Measurements from ENCODE around the gene NEUROG3. TPM values are rescaled to one million over a fixed set of nuclear protein-coding genes. Genes with fewer than 3 reads are reported as not detected.

The NEUROG3 gene
- total and polyA plus RNA-seq, 2 of the 13 experiments (the other 11 are each of a cell fraction or from before 2014, with no cell fraction given): not detected

GRCh38 chr10:69619626-69620025 is 46.4 kb upstream of the NEUROG3 start:
- in situ Hi-C loops (cut with HindIII; ENCODE audit: extremely low pct_ligation_motif_present, low pct_unique_long_range_greater_than_20kb): no loop called here
- CTCF ChIA-PET (ENCODE audit: low intra/inter-chr PET ratio, low total read pairs): no interaction called here
- Histone ChIP-seq H3K79me2 (ENCODE audit: insufficient read depth, low read length) (no peaks in the 10 kb centered on the region), H2AFZ (ENCODE audit: low read length) (no peak overlapping the region), H3K4me2 (ENCODE audit: low read depth, low read length) (no peak overlapping the region), H3K27ac (ENCODE audit: extremely low read length, insufficient read depth, low read length) (no peak overlapping the region), H3K9me3 (ENCODE audit: low read length) (no peaks in the 10 kb centered on the region), H4K20me1 (ENCODE audit: insufficient read depth, low read length) (no peaks in the 10 kb centered on the region), H3K4me1 (ENCODE audit: insufficient read depth, low read length) (no peaks in the 10 kb centered on the region), H3K4me3 (replicated peaks in 1 of 3; ENCODE audit: insufficient read depth in 1 of 3, low read depth in 2 of 3, low read length in 3 of 3) (no peak overlapping the region), H3K36me3 (replicated peaks in 1 of 2; ENCODE audit: control insufficient read depth in 1 of 2, insufficient read depth in 2 of 2, low read length in 2 of 2) (no peaks in the 10 kb centered on the region), H3K9ac (ENCODE audit: insufficient read depth, low read depth, low read length) (no peak overlapping the region), H3K27me3 (ENCODE audit: control insufficient read depth in 1 of 2, insufficient read depth in 2 of 2, low read length in 2 of 2) (peaks cover 0 to 2% of the 10 kb centered on the region in 2 experiments; a peak in 1 of 5 replicates)
- ATAC-seq (no peak), DNase-seq (ENCODE audit: low spot score) (no peak), FAIRE-seq (no peak)
- TF ChIP-seq ZFX (CRISPR knock-in tag; IDR thresholded peaks at IDR 0.05; ENCODE audit: low read depth) (no peak), CEBPB (IDR thresholded peaks at IDR 0.05; ENCODE audit: borderline replicate concordance, low read depth, low read length) (peak; percentile 29; the same call in 1 of the 2 replicates)
- no TSS peak for BruUV-seq (replicated peaks)
- POLR2A ChIA-PET: no interaction called here
- WGBS (ENCODE audit: low lambda C conversion rate): 47% methylated on average over 7 of the region's 7 CpGs
- intact Hi-C loops (cut with micrococcal nuclease; ENCODE audit: unreplicated experiment): no loop called here

DNA sequence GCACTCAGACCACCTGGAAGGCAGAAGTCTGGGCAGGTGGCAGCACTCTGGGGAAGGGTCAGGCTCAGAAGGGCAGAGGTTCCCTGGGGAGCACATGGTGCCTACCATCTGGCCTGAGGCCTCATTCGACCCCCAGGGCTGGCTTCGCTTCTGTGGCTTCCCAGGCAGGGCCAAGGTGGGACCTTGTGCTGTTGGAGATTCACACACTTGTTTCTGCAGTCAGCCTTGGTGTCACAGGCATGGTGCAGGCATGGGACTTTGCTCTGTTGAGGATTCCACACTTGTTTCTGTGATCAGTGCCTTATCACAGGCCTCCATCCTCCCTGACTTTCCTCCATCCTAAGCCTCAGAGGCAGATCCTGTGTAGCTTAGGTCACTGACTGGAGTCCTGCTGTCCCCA is 45.5 kb upstream of the NEUROG3 start:
- H2AFZ ChIP-seq (ENCODE audit: low read length): no peak overlapping the region
- CTCF ChIA-PET (ENCODE audit: low intra/inter-chr PET ratio, low total read pairs): no interaction called here
- no peak overlapping the region for H3K4me3 ChIP-seq (replicated peaks in 1 of 3; ENCODE audit: insufficient read depth in 1 of 3, low read depth in 2 of 3, low read length in 3 of 3)
- no peak overlapping the region for H3K4me2 ChIP-seq (ENCODE audit: low read depth, low read length)
- no peaks in the 10 kb centered on the region for H4K20me1 ChIP-seq (ENCODE audit: insufficient read depth, low read length)
- H3K9me3 ChIP-seq (ENCODE audit: low read length): no peaks in the 10 kb centered on the region
- BruUV-seq (replicated peaks): no TSS peak
- H3K79me2 ChIP-seq (ENCODE audit: insufficient read depth, low read length): no peaks in the 10 kb centered on the region
- no peak for FAIRE-seq
- no peak for ATAC-seq
- no peak for TF ChIP-seq CENPX (CRISPR knock-in tag; IDR thresholded peaks at IDR 0.05)
- no peak for TF ChIP-seq CEBPG (CRISPR knock-in tag; IDR thresholded peaks at IDR 0.05)
- no peak for TF ChIP-seq ZNF383 (CRISPR knock-in tag; IDR thresholded peaks at IDR 0.05; ENCODE audit: borderline replicate concordance)
- TF ChIP-seq ZBTB38 (CRISPR knock-in tag; IDR thresholded peaks at IDR 0.05): no peak
- WGBS (ENCODE audit: low lambda C conversion rate): no CpG with 5 or more reads among the region's 2 CpGs
- in situ Hi-C loops (cut with HindIII; ENCODE audit: extremely low pct_ligation_motif_present, low pct_unique_long_range_greater_than_20kb): no loop called here
- H3K4me1 ChIP-seq (ENCODE audit: insufficient read depth, low read length): no peaks in the 10 kb centered on the region
- no peaks in the 10 kb centered on the region for H3K36me3 ChIP-seq (replicated peaks in 1 of 2; ENCODE audit: control insufficient read depth in 1 of 2, insufficient read depth in 2 of 2, low read length in 2 of 2)
- POLR2A ChIA-PET: no interaction called here
- no peak overlapping the region for H3K27ac ChIP-seq (ENCODE audit: extremely low read length, insufficient read depth, low read length)
- intact Hi-C loops (cut with micrococcal nuclease; ENCODE audit: unreplicated experiment): no loop called here
- no peak overlapping the region for H3K9ac ChIP-seq (ENCODE audit: insufficient read depth, low read depth, low read length)
- DNase-seq (ENCODE audit: low spot score): no peak
- H3K27me3 ChIP-seq (ENCODE audit: control insufficient read depth in 1 of 2, insufficient read depth in 2 of 2, low read length in 2 of 2): peaks cover 0 to 2% of the 10 kb centered on the region in 2 experiments; a peak in 1 of 5 replicates
